Iris pigment epithelial cell (primary cell): ENCODE results near the gene SLC6A7.

Source experiments
- DNase-seq: peaks from one replicate; pipeline ENCODE4 v3.0.0-alpha.2; 2011; ENCODE audit warnings: low read depth

The SLC6A7 gene

DNA sequence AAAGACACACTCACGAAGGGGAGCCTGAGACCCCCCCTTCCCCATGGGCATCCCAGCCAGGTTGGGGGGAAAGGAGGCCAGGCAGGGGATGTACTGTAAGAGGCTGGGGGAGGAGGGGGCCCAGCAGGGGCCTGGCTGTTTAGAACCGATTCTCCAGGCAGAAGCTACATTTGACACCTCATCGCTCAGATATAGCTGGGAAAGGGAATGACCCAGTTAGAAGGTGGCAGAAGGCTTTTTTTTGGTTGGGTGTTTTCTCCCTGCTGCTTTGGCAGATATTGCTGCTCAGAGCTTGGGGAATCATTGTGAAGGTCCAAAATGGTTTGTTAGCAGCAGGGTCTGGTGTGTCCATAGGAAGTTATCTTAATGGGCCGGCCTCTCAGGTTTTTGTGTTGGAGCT, 17.3 kb upstream of the SLC6A7 start:
- DNase-seq, result no peak

DNA sequence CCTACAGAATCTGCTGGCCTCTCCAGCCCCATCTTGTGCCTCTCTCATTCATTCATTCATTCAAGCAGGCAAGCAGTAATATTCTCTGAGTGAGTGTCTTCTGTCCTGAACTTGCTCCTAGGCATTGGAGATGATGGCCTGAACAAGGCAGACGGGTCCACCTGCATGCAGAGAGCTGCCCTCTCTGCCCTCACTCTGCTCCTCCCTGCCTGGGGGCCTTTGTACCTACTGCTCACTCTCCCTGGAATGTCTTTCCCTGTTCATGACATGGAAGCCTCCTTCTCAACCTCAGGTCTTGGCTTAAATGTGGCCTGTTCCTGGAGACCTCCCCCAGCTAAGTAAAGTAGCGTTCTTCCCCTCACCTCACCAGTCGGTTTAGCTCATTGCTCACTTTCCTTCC, 16.7 kb upstream of the SLC6A7 start:
- no peak for DNase-seq

- no peak for DNase-seq
Observed at GRCh38 chr5:150174285-150174684, 15.6 kb upstream of the SLC6A7 start.

- DNase-seq, result no peak
Observed at GRCh38 chr5:150175076-150175475, 14.8 kb upstream of the SLC6A7 start.

DNA sequence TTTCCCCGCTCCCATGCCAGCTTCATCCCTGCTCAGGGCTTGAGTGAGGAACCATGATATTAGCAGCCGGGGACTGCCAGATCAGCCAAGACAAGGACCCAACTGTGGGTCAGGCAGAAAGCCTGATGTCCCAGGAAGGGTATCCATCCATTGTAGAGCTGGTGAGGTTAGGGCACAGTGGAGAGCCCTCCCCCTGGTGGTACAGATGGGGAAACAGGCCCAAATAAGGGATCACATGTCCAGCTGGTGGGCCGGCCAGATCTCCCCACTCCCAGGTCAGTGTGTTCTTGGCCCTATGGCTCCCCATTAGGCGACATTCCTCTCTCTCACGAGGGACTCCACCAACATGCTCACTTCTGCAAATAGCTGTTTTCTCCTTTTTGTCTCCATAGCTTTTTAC, 14.3 kb upstream of the SLC6A7 start:
- DNase-seq, result no peak

DNA sequence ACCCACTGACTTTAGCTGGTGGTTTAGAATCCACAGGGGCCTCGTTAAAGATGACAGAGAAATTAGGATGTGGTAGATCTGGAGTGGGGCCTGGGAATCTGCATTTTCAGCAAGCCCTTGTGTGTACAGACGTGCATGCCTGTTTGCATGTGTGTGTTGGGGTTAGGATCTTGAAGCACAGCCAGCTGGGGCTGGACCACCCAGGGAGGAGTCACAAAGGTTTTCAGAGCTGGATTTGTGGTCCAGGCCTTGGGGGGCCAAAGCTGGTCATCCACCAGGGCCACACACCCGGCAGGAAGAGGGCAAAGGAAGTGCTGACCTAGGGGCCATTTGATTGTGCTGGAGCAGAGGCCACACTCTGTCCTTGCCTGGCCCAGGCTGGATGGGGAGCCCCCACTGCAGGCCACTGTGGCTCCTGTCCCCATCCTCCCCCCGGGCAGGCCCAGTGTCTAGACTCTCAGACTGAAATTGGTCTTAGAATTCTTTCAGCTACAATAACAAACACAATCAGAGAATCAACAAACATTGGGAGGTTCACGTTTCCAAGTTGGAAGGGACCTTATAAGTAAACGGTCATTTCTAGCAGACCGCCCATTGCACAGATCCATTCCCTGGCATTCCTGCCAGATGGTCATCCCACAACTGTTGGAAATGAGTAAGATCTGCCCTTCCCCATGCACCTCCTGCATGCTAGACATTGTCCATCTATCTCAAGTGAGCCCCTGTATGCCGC, 13.0 kb upstream of the SLC6A7 start:
- DNase-seq, result no peak

GRCh38 chr5:150177721-150178120, 12.1 kb upstream of the SLC6A7 start:
- DNase-seq, result no peak

DNA sequence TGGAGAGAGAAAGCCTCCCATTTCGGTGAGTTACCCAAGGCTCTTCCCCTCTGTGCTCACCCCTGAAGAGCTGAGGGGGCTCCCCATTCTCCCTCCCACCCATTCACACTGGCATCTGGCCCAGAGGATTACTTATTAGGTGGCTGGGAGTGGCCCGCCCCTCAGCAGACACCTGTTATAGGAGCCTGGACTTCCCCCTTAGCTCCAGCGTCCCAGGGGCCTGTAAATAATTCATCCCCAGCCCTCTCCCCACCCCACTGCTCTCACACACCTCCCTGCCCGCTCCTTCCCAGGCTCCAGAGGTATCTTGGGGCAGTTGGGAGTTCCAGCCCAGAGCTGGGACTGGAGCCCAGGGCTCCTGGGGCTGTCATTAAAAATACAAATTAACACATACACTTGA, 11.6 kb upstream of the SLC6A7 start:
- DNase-seq, result no peak

DNA sequence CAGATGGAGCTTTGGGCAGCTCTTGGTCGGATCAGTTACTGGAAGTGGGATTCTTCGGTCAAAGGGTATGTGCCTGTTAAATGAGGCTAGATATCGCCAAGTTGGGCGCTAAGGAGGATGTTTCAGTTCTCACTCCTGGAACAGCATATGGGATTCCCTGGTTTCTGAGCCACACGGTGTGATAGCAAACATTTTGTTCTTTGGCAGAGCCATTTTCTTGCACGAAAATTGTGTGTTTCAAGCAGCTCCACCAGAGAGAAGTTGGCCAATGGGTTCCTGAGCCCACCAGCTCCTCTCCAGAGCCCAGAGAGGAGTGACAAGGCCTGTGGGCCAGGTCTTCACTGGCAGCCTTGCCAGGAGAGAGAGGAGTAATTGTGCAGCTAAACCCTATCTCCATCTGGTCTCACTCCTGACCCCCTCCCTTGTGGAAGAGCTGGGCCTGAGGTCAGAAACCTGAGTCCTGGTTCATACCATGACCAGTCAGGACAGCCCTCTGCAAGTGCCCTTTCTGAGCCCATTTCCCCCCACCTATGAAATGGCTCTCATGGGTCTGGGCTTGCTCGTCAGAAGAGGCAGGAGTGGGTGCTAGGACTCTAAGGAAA, 10.7 kb upstream of the SLC6A7 start:
- no peak for DNase-seq

DNA sequence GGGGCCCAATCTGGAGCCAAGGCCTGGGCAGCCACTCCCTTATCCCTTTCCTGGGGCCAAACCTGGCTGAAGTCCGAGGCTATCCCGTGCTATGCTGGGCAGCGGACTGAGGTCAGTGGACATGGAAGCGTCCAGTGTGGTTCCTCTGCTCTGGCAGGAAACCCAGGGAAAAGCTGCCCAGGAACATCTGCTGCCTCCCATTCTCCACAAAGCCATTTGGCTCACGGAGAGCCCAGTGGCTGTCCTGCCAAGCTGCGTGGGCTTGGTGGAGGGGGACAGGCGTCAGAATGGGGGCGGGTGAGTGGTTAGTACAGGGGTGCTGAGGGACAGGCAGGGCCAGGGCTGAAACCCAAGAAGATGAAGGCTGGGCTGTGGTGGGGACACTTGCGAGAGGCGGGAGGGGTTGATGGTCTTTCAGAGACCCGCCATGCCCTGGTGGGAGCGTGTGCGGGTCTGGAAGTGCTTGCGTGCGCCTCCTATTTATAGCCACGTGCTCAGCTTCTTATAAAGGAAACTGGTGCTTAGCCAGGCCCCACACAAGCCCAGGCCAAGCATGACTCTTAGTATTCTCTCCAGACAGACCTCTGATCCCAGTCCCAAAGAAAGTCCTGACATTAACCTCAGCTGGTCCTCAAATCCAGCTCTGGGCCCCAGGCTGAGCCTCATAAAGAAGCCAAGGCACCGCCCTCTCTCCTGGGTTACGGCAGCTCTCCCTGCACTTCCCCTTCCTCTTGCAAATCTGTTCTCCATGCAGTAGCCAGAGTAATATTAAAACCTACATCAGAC, 9.4 kb upstream of the SLC6A7 start:
- peak; percentile 18 for DNase-seq

- DNase-seq, result peak; percentile 81
Observed at GRCh38 chr5:150181027-150181426, 8.8 kb upstream of the SLC6A7 start.

GRCh38 chr5:150181766-150182545, 7.9 kb upstream of the SLC6A7 start:
- no peak for DNase-seq

- DNase-seq, result no peak
Observed at GRCh38 chr5:150182774-150183173, 7.1 kb upstream of the SLC6A7 start.

DNA sequence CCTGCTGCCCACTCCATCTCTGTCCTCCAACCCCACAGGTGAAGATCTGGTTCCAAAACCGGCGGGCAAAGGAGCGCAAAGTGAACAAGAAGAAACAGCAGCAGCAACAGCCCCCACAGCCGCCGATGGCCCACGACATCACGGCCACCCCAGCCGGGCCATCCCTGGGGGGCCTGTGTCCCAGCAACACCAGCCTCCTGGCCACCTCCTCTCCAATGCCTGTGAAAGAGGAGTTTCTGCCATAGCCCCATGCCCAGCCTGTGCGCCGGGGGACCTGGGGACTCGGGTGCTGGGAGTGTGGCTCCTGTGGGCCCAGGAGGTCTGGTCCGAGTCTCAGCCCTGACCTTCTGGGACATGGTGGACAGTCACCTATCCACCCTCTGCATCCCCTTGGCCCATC, 6.4 kb upstream of the SLC6A7 start:
- DNase-seq, result no peak

DNA sequence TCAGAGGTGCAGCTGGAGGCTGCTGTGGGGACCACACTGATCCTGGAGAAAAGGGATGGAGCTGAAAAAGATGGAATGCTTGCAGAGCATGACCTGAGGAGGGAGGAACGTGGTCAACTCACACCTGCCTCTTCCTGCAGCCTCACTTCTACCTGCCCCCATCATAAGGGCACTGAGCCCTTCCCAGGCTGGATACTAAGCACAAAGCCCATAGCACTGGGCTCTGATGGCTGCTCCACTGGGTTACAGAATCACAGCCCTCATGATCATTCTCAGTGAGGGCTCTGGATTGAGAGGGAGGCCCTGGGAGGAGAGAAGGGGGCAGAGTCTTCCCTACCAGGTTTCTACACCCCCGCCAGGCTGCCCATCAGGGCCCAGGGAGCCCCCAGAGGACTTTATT, 5.9 kb upstream of the SLC6A7 start:
- DNase-seq, result no peak

DNA sequence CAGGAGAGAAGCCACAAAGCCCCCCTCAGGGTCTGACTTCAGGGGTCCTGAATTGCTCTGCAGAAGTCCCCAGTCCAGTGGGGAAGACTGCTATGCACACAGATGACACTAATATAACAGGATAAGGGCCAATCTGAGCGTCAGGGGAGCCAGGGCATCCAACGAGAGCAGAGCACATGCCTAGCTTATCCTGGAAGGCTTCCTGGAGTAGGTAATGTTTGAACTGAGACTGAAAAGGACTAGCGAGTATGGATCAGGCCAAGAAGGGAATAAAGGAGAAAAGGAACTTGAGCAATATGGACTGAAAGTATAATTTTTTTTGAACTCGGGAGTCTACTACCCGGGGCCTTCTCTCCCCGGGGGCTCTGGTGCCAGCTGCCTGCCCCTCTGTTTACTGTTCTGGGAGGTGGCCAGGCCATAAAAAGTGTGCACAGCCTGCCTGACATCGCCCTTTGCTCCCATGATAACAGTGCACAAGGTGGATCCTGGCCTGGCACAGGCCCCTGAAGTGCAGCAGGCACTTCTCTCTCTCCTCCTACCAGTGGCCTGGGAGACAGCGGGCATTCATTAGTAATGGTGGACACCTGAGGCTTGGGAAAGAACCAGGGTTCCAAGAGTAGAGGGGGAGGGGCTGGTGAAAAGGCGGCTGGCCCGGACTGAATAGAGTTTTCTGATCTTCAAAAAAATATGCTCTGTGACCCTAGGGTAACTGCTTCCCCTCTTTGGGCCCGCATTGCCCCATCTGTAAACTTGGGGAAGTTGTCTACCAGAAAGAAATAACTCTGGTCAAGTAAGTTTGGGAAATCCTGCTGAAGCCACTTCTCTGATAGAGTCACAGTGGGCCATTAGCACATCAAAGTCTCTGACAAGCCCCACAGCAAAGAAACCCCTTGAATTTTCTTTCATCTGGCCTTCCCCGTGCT, 4.6 kb upstream of the SLC6A7 start:
- no peak for DNase-seq

- DNase-seq, result no peak
Observed at GRCh38 chr5:150186137-150186536, 3.7 kb upstream of the SLC6A7 start.

DNA sequence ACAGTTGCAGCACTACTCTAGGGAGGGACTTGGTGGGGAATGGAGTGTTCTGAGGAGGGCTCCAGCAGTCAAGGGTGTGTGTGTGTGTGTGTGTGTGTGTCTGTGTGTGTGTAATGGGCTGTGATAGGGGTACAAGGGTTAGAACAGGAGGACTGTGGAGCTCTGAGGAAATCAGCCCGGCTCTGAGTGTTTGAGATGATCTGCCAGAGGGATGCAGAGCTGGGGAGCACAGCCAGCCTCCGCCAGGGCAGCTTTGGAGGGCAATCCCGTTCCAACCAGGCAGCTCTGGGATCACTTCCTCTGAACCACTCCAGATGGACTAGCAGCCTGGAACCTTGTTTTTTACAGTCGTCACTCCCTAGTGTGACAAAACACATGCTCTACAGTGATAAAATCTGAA, 3.0 kb upstream of the SLC6A7 start:
- DNase-seq, result no peak

DNA sequence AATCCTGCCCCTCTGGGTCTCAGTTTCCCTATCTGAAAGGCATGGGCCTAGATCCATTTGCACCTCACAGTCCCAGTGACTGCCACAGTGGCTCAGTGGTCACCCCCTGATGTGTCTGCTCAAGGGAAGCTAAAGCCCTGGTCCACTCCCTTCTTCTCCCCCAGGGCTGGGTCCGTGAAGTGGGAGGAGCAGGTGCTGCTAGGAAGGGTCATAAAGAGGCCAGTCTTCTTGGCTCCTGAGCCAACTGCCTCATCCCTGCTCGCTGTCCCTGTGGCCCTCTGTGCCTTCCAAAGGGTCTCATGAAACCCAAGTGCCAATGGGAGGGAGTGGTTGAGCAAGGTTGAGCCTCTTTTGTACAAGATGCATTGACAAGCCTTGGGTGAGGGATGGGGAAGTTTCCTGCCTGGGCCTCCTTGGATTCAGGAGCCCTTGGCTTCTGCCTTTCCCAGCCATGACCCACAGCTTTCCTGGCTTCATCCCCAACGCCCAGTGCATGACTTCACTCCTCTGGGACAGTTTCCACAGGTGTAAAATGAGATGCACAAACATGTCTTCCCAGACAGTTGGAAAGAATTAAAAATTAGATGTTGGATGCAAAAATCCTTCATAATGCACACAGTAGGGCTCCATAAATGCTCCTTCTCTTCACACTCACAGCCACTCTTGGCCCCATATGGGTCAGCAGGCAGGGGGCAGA, 1.6 kb upstream of the SLC6A7 start:
- DNase-seq, result no peak

GRCh38 chr5:150189326-150189725, 536 bp upstream of the SLC6A7 start:
- DNase-seq, result no peak

GRCh38 chr5:150190503-150190979, 679 bp downstream of the SLC6A7 start:
- DNase-seq, result no peak
